Testis (tissue), 3 donors: ENCODE data around the gene BMP7. TPM values are rescaled to one million over a fixed set of nuclear protein-coding genes. Genes with fewer than 3 reads are reported as not detected.

Experiments
- DNase-seq: peaks from one replicate; pipeline ENCODE4 v3.0.0-alpha.2; 2019
- H3K27ac ChIP-seq, 2 donors: fragments of 200-600 bp; sonication (generic); one replicate each; pipeline ENCODE4 v1.5.1; 2019
- H3K27me3 ChIP-seq: fragments of 200-600 bp; sonication (generic); one replicate; pipeline ENCODE4 v1.5.1; 2019
- H3K36me3 ChIP-seq: fragments of 200-600 bp; sonication (generic); one replicate; pipeline ENCODE4 v1.5.1; 2017; ENCODE audit warnings: low read depth; ENCODE audit errors: missing control alignments
- H3K4me1 ChIP-seq: fragments of 200-600 bp; sonication (generic); one replicate; pipeline ENCODE4 v1.5.1; 2019
- H3K4me3 ChIP-seq, 2 donors: fragments of 200-600 bp; sonication (generic); one replicate each; pipeline ENCODE4 v1.5.1; 2017 to 2019
- H3K9me3 ChIP-seq: fragments of 200-600 bp; sonication (generic); one replicate; pipeline ENCODE4 v1.5.1; 2017
- CTCF ChIP-seq, 3 experiments: fragments of 450-650 bp in 2 of 3; fragments of 200-600 bp in 1 of 3; sonication (generic) in 1 of 3; IDR thresholded peaks; one replicate each; pipeline ENCODE4 v1.5.1; 2016 to 2019; ENCODE audit warnings: antibody characterized with exemption in 3 of 3, mild to moderate bottlenecking in 2 of 3, moderate library complexity in 1 of 3
- POLR2A ChIP-seq: fragments of 450-650 bp; IDR thresholded peaks from one replicate; pipeline ENCODE4 v1.6.1; 2017; ENCODE audit warnings: antibody characterized with exemption, mild to moderate bottlenecking, moderate library complexity
- WGBS, 2 donors: methylation state at CpG; one replicate each; pipeline ENCODE4 v1.1.5; 2018; 5-methylcytosine and 5-hydroxymethylcytosine counted together
- intact Hi-C: fragments of 100-400 bp; cut with DNase I; formaldehyde crosslinking; loops from one replicate; pipeline ENCODE4 v1.15.1; 2023; ENCODE audit warnings: low total_unique reads
- polyA plus RNA-seq: library from polyadenylated mRNA; stranded (reverse); fragments of 350-450 nt; fragmentation: Illumina TruSeq; extraction: RNeasy Lipid Tissue Mini Kit (QIAGEN cat#74804); gene quantifications from one replicate; pipeline ENCODE4 v1.2.3, GENCODE V29; 2014; ENCODE audit warnings: low read depth, low replicate concordance; ENCODE audit not compliant: insufficient read depth
- total RNA-seq, 2 donors: library from RNA; depleted of rRNA; stranded (reverse); fragments of >200 nt; gene quantifications; one replicate each; pipeline ENCODE4 v1.2.3, GENCODE V29; 2016

The BMP7 gene
- total and polyA plus RNA-seq, 3 donors from 2014 or later = 2.4 to 7.1 (median 3.3) TPM

GRCh38 chr20:57215826-57216471, 50.5 kb downstream of the BMP7 start:
- Histone ChIP-seq H3K27ac (no peak overlapping the region), H3K4me1 (no peaks in the 10 kb centered on the region), H3K27me3 (no peaks in the 10 kb centered on the region), H3K9me3 (no peaks in the 10 kb centered on the region), H3K36me3 (no peaks in the 10 kb centered on the region), H3K4me3 (no peak overlapping the region)
- no peak for DNase-seq
- WGBS, 2 donors = 81 to 82% methylated on average over 10 of the region's 10 CpGs
- intact Hi-C loops = no loop called here
- TF ChIP-seq POLR2A (no peak), CTCF (IDR thresholded peaks at IDR 0.05) (no peak)

GRCh38 chr20:57215426-57215825, 51.0 kb downstream of the BMP7 start:
- DNase-seq = no peak
- Histone ChIP-seq H3K27me3 (no peaks in the 10 kb centered on the region), H3K36me3 (no peaks in the 10 kb centered on the region), H3K27ac (no peak overlapping the region), H3K4me1 (no peaks in the 10 kb centered on the region), H3K4me3 (no peak overlapping the region), H3K9me3 (no peaks in the 10 kb centered on the region)
- intact Hi-C loops = no loop called here
- no peak for TF ChIP-seq POLR2A
- TF ChIP-seq CTCF (IDR thresholded peaks at IDR 0.05) = no peak
- WGBS, 2 donors = 89 to 91% methylated on average over 6 of the region's 6 CpGs

- WGBS, 2 donors = 94 to 100% methylated on average over 2 of the region's 2 CpGs
- intact Hi-C loops = no loop called here
- no peak overlapping the region for H3K27ac ChIP-seq
- H3K36me3 ChIP-seq = no peaks in the 10 kb centered on the region
- no peaks in the 10 kb centered on the region for H3K4me1 ChIP-seq
- TF ChIP-seq POLR2A (no peak), CTCF (IDR thresholded peaks at IDR 0.05) (no peak)
- H3K27me3 ChIP-seq = no peaks in the 10 kb centered on the region
- H3K9me3 ChIP-seq = no peaks in the 10 kb centered on the region
- DNase-seq = no peak
- H3K4me3 ChIP-seq = no peak overlapping the region
These were observed 51.5 kb downstream of the BMP7 start for GRCh38 chr20:57214948-57215347.

- Histone ChIP-seq H3K4me3 (no peak overlapping the region), H3K27me3 (no peaks in the 10 kb centered on the region), H3K27ac (no peak overlapping the region), H3K36me3 (no peaks in the 10 kb centered on the region), H3K9me3 (no peaks in the 10 kb centered on the region), H3K4me1 (no peaks in the 10 kb centered on the region)
- intact Hi-C loops = no loop called here
- TF ChIP-seq CTCF (IDR thresholded peaks at IDR 0.05) = no peak
- TF ChIP-seq POLR2A = no peak
- DNase-seq = no peak
- 94 to 95% methylated on average over 8 of the region's 8 CpGs for WGBS, 2 donors
These were observed 52.0 kb downstream of the BMP7 start for GRCh38 chr20:57214427-57214826.

GRCh38 chr20:57213924-57214323, 52.5 kb downstream of the BMP7 start:
- H3K27me3 ChIP-seq = no peaks in the 10 kb centered on the region
- intact Hi-C loops = no loop called here
- H3K4me3 ChIP-seq = no peak overlapping the region
- H3K36me3 ChIP-seq = no peaks in the 10 kb centered on the region
- TF ChIP-seq POLR2A = no peak
- H3K9me3 ChIP-seq = no peaks in the 10 kb centered on the region
- no peak for DNase-seq
- no peak overlapping the region for H3K27ac ChIP-seq
- no peaks in the 10 kb centered on the region for H3K4me1 ChIP-seq
- WGBS, 2 donors = 92 to 95% methylated on average over 8 of the region's 8 CpGs
